ENCODE results near the gene ADAMTS8. TPM values are rescaled to one million over a fixed set of nuclear protein-coding genes. Genes with fewer than 3 reads are reported as not detected.

The ADAMTS8 gene
- polyA plus RNA-seq, 1 of the 3 experiments (the other 2 are of a cell fraction) = not detected

DNA sequence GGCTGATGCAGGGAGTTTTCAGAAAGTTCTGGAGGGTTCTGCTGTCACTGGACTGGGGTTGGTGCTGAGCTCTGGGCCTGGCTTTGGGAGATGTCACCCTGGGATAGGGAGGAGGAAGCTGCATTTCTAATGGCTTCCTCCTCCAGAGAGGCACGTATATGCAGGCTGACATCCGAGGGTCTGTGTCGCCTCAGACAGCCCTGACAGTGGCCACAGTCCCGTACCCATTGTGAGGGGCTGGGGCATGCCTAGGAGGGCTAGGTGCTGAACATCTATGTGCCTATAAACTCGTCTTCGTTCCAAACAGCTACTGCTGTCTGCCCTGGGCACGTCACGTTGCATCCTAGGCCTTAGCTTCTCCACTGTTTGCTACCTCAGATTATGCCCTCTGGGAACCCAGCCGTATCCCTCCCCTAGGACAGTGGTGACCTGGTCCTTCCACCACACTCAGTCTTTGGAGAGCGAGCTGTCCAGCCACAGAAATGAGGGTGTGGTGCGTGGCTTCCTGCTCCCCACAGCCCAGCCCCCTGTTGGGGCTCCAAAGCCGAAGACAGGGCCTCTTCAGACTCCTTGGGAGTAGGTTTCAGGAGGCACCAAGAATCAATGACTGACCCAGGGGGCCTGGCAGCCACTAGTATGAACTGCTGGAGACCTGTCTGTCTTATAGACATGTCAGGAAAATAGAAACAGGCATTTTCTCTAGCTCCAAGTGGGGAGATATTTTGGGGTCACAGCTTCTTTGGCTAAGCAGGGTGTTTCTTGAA lies 46.4 kb upstream of the ADAMTS8 start:
- H3K79me2 ChIP-seq (ENCODE audit: insufficient read depth) = no peaks in the 10 kb centered on the region
- ChIA-PET CTCF (interaction anchor here (1.8 kb wide), 1 partner anchor 387 kb away, joined by 7 read pairs; no protein-coding TSS in a partner anchor), POLR2A (no interaction called here)
- no peak overlapping the region for H3K4me3 ChIP-seq (ENCODE audit: low read depth in 2 of 2, low read length in 1 of 2)
- H3K27ac ChIP-seq (ENCODE audit: low read depth in 2 of 2, low read length in 1 of 2) = no peak overlapping the region
- H2AFZ ChIP-seq (ENCODE audit: low read depth) = no peak overlapping the region
- peaks cover 8 to 22% of the 10 kb centered on the region in 2 experiments; a peak in 3 of 4 replicates for H3K4me1 ChIP-seq (ENCODE audit: control insufficient read depth in 1 of 2, insufficient read depth in 2 of 2, low read depth in 1 of 2, low read length in 1 of 2)
- H3F3A ChIP-seq (replicated peaks; ENCODE audit: insufficient read depth) = peaks cover 16% of the 10 kb centered on the region
- WGBS (ENCODE audit: low lambda C conversion rate) = 82% methylated on average over 8 of the region's 12 CpGs
- TF ChIP-seq, protein P1, sequence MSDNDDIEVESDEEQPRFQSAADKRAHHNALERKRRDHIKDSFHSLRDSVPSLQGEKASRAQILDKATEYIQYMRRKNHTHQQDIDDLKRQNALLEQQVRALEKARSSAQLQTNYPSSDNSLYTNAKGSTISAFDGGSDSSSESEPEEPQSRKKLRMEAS (IDR thresholded peaks at IDR 0.05; ENCODE audit: low read depth) = no peak
- H3K9ac ChIP-seq = no peak overlapping the region
- DNase-seq = peak; percentile 9
- no peaks in the 10 kb centered on the region for H3K36me3 ChIP-seq (replicated peaks in 1 of 2; ENCODE audit: control insufficient read depth in 1 of 2, insufficient read depth in 2 of 2, low read length in 1 of 2)
- H4K20me1 ChIP-seq (ENCODE audit: insufficient read depth) = no peaks in the 10 kb centered on the region
- no peaks in the 10 kb centered on the region for H3K27me3 ChIP-seq (ENCODE audit: insufficient read depth)
- H3K4me2 ChIP-seq = no peak overlapping the region
- no peaks in the 10 kb centered on the region for H3K9me3 ChIP-seq
- no peaks in the 10 kb centered on the region for H3K9me2 ChIP-seq

DNA sequence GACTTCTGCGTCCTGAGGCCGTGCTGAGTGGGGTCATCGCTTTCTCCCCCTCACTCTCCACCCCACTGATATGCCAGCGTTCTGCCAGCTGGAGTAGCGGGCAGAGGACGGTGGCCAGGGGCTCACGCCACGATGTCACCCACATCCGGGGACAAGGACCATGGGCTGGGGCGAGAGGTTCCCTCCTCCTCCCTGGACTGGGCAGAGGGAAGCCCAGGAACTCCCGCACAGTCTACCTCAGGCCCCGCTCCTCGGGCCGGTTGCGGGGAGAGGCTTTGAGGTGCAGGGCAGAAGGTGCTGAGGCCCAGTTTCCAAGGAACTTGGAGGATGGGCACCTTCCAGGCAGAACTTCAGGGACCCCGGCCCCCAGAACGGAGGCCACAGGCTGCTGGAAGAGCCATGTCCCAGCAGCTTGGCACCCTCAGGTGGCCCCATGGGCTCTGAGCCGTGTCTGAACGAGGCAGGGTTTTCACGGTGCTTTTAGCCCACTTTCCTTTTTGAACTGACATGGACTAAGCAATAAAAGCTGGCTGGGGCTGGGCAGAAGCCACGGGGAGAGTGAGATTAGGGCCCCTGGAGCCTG lies 45.5 kb upstream of the ADAMTS8 start:
- no peak overlapping the region for H3K4me2 ChIP-seq
- no peaks in the 10 kb centered on the region for H3K79me2 ChIP-seq (ENCODE audit: insufficient read depth)
- ChIA-PET CTCF (interaction anchor here (1.8 kb wide), 1 partner anchor 388 kb away, joined by 7 read pairs; no protein-coding TSS in a partner anchor), POLR2A (no interaction called here)
- H4K20me1 ChIP-seq (ENCODE audit: insufficient read depth) = no peaks in the 10 kb centered on the region
- 86% methylated on average over 10 of the region's 21 CpGs for WGBS (ENCODE audit: low lambda C conversion rate)
- no peak overlapping the region for H2AFZ ChIP-seq (ENCODE audit: low read depth)
- no peaks in the 10 kb centered on the region for H3K9me3 ChIP-seq
- no peak for DNase-seq
- TF ChIP-seq RFX5 (IDR thresholded peaks at IDR 0.05; ENCODE audit: low read length) = no peak
- TF ChIP-seq EP300 (IDR thresholded peaks at IDR 0.05; ENCODE audit: borderline replicate concordance in 1 of 2, low read depth in 1 of 2, low read length in 1 of 2) = no peak
- no peak for TF ChIP-seq FOSL2 (IDR thresholded peaks at IDR 0.05; ENCODE audit: borderline replicate concordance, low read depth)
- TF ChIP-seq YY1 (IDR thresholded peaks at IDR 0.05; ENCODE audit: low read depth) = no peak
- TF ChIP-seq TCF12 (IDR thresholded peaks at IDR 0.05) = no peak
- TF ChIP-seq, protein P1 (IDR thresholded peaks at IDR 0.05; ENCODE audit: low read depth) = no peak
- peaks cover 6 to 13% of the 10 kb centered on the region in 2 experiments; a peak in 3 of 4 replicates for H3K4me1 ChIP-seq (ENCODE audit: control insufficient read depth in 1 of 2, insufficient read depth in 2 of 2, low read depth in 1 of 2, low read length in 1 of 2)
- no peak overlapping the region for H3K9ac ChIP-seq
- H3K4me3 ChIP-seq (ENCODE audit: low read depth in 2 of 2, low read length in 1 of 2) = no peak overlapping the region
- H3K9me2 ChIP-seq = no peaks in the 10 kb centered on the region
- no peak overlapping the region for H3K27ac ChIP-seq (ENCODE audit: low read depth in 2 of 2, low read length in 1 of 2)
- no peaks in the 10 kb centered on the region for H3K27me3 ChIP-seq (ENCODE audit: insufficient read depth)
- H3F3A ChIP-seq (replicated peaks; ENCODE audit: insufficient read depth) = peaks cover 16% of the 10 kb centered on the region
- no peaks in the 10 kb centered on the region for H3K36me3 ChIP-seq (replicated peaks in 1 of 2; ENCODE audit: control insufficient read depth in 1 of 2, insufficient read depth in 2 of 2, low read length in 1 of 2)

DNA sequence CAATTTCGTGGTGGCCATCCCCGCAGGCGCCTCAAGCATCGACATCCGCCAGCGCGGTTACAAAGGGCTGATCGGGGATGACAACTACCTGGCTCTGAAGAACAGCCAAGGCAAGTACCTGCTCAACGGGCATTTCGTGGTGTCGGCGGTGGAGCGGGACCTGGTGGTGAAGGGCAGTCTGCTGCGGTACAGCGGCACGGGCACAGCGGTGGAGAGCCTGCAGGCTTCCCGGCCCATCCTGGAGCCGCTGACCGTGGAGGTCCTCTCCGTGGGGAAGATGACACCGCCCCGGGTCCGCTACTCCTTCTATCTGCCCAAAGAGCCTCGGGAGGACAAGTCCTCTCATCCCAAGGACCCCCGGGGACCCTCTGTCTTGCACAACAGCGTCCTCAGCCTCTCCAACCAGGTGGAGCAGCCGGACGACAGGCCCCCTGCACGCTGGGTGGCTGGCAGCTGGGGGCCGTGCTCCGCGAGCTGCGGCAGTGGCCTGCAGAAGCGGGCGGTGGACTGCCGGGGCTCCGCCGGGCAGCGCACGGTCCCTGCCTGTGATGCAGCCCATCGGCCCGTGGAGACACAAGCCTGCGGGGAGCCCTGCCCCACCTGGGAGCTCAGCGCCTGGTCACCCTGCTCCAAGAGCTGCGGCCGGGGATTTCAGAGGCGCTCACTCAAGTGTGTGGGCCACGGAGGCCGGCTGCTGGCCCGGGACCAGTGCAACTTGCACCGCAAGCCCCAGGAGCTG lies 44.8 kb upstream of the ADAMTS8 start:
- Histone ChIP-seq H3K4me1 (ENCODE audit: control insufficient read depth in 1 of 2, insufficient read depth in 2 of 2, low read depth in 1 of 2, low read length in 1 of 2) (peaks cover 3 to 6% of the 10 kb centered on the region in 2 experiments; a peak in 3 of 4 replicates), H3K79me2 (ENCODE audit: insufficient read depth) (no peaks in the 10 kb centered on the region), H4K20me1 (ENCODE audit: insufficient read depth) (no peaks in the 10 kb centered on the region), H3K9me3 (no peaks in the 10 kb centered on the region), H3K9ac (no peak overlapping the region), H3F3A (replicated peaks; ENCODE audit: insufficient read depth) (peaks cover 12% of the 10 kb centered on the region), H3K36me3 (replicated peaks in 1 of 2; ENCODE audit: control insufficient read depth in 1 of 2, insufficient read depth in 2 of 2, low read length in 1 of 2) (no peaks in the 10 kb centered on the region), H2AFZ (ENCODE audit: low read depth) (no peak overlapping the region), H3K4me3 (ENCODE audit: low read depth in 2 of 2, low read length in 1 of 2) (no peak overlapping the region), H3K27me3 (ENCODE audit: insufficient read depth) (no peaks in the 10 kb centered on the region), H3K27ac (ENCODE audit: low read depth in 2 of 2, low read length in 1 of 2) (no peak overlapping the region), H3K4me2 (no peak overlapping the region), H3K9me2 (no peaks in the 10 kb centered on the region)
- CTCF ChIA-PET = no interaction called here
- WGBS (ENCODE audit: low lambda C conversion rate) = 90% methylated on average over 19 of the region's 52 CpGs
- POLR2A ChIA-PET = no interaction called here
- no peak for DNase-seq
- TF ChIP-seq, protein P1 (IDR thresholded peaks at IDR 0.05; ENCODE audit: low read depth) = no peak
- no peak for TF ChIP-seq EP300 (IDR thresholded peaks at IDR 0.05; ENCODE audit: borderline replicate concordance in 1 of 2, low read depth in 1 of 2, low read length in 1 of 2)
- no peak for TF ChIP-seq JUND (IDR thresholded peaks at IDR 0.05)
- no peak for TF ChIP-seq SMC3 (IDR thresholded peaks at IDR 0.05; ENCODE audit: low read depth, low read length)
- TF ChIP-seq, protein P2, sequence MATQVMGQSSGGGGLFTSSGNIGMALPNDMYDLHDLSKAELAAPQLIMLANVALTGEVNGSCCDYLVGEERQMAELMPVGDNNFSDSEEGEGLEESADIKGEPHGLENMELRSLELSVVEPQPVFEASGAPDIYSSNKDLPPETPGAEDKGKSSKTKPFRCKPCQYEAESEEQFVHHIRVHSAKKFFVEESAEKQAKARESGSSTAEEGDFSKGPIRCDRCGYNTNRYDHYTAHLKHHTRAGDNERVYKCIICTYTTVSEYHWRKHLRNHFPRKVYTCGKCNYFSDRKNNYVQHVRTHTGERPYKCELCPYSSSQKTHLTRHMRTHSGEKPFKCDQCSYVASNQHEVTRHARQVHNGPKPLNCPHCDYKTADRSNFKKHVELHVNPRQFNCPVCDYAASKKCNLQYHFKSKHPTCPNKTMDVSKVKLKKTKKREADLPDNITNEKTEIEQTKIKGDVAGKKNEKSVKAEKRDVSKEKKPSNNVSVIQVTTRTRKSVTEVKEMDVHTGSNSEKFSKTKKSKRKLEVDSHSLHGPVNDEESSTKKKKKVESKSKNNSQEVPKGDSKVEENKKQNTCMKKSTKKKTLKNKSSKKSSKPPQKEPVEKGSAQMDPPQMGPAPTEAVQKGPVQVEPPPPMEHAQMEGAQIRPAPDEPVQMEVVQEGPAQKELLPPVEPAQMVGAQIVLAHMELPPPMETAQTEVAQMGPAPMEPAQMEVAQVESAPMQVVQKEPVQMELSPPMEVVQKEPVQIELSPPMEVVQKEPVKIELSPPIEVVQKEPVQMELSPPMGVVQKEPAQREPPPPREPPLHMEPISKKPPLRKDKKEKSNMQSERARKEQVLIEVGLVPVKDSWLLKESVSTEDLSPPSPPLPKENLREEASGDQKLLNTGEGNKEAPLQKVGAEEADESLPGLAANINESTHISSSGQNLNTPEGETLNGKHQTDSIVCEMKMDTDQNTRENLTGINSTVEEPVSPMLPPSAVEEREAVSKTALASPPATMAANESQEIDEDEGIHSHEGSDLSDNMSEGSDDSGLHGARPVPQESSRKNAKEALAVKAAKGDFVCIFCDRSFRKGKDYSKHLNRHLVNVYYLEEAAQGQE (IDR thresholded peaks at IDR 0.05; ENCODE audit: low read depth, low read length) = no peak
- TF ChIP-seq YY1 (IDR thresholded peaks at IDR 0.05; ENCODE audit: low read depth) = no peak
- TF ChIP-seq, protein P3, sequence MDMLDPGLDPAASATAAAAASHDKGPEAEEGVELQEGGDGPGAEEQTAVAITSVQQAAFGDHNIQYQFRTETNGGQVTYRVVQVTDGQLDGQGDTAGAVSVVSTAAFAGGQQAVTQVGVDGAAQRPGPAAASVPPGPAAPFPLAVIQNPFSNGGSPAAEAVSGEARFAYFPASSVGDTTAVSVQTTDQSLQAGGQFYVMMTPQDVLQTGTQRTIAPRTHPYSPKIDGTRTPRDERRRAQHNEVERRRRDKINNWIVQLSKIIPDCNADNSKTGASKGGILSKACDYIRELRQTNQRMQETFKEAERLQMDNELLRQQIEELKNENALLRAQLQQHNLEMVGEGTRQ (IDR thresholded peaks at IDR 0.05; ENCODE audit: borderline replicate concordance, low read depth, low read length) = no peak
- TF ChIP-seq NFIC (IDR thresholded peaks at IDR 0.05; ENCODE audit: borderline replicate concordance) = no peak
- no peak for TF ChIP-seq ELF1 (IDR thresholded peaks at IDR 0.05)
- TF ChIP-seq RCOR1 (IDR thresholded peaks at IDR 0.05; ENCODE audit: low read length) = no peak
